H1 (cell line): Measurements from ENCODE around the gene BZW2. TPM values are rescaled to one million over a fixed set of nuclear protein-coding genes. Genes with fewer than 3 reads are reported as not detected.

Experiments
- CTCF ChIA-PET: fragments of 300-600 bp; sonication (Branson Sonifier 250); formaldehyde crosslinking; loops from one replicate; lab custom pipeline; 2021; ENCODE audit not compliant: partially characterized antibody; lab: Charles Lee
- POLR2A ChIA-PET: fragments of 300-600 bp; sonication (Branson Sonifier 250); formaldehyde crosslinking; loops from one replicate; lab custom pipeline; 2021; ENCODE audit warnings: inconsistent platforms; ENCODE audit not compliant: partially characterized antibody; lab: Charles Lee
- DNase-seq, 2 experiments: peaks; one replicate each; pipeline versions ENCODE4 v3.0.0 to v3.0.0-alpha.2; 2010 to 2022; ENCODE audit warnings: low spot score in 2 of 2, low read depth in 1 of 2, mixed read lengths in 1 of 2
- FAIRE-seq: peaks from 2 replicates; lab custom pipeline; 2011; peaks lifted over from hg19 to GRCh38; lab: Jason Lieb, UNC
- H2AFZ ChIP-seq: 2 replicates; pipeline ENCODE4 v1.8.1; 2012; ENCODE audit warnings: low read length, inconsistent platforms
- H2AK5ac ChIP-seq: 2 replicates; pipeline ENCODE4 v1.6.1; 2013; ENCODE audit warnings: low read depth, low read length
- H2BK120ac ChIP-seq: replicated peaks from 2 replicates; pipeline ENCODE3; 2013; ENCODE audit warnings: low read depth, low read length, inconsistent platforms
- H2BK12ac ChIP-seq: 2 replicates; pipeline ENCODE4 v1.6.1; 2013; ENCODE audit warnings: low read depth, low read length
- H2BK15ac ChIP-seq: 2 replicates; pipeline ENCODE4 v1.6.1; 2013; ENCODE audit warnings: low read length
- H2BK20ac ChIP-seq: 2 replicates; pipeline ENCODE4 v1.6.1; 2013; ENCODE audit warnings: low read length
- H2BK5ac ChIP-seq: 2 replicates; pipeline ENCODE4 v1.6.1; 2013; ENCODE audit warnings: low read depth, low read length
- H3K14ac ChIP-seq: 2 replicates; pipeline ENCODE4 v1.6.1; 2013; ENCODE audit warnings: inconsistent platforms; ENCODE audit not compliant: insufficient read length
- H3K18ac ChIP-seq: 2 replicates; pipeline ENCODE4 v1.6.1; 2013; ENCODE audit warnings: low read length; ENCODE audit errors: extremely low read depth
- H3K23ac ChIP-seq: 2 replicates; pipeline ENCODE4 v1.6.1; 2013; ENCODE audit warnings: inconsistent platforms; ENCODE audit not compliant: insufficient read length
- H3K23me2 ChIP-seq: 2 replicates; pipeline ENCODE4 v1.6.1; 2013; ENCODE audit warnings: low read depth, low read length
- H3K27ac ChIP-seq: 2 replicates; pipeline ENCODE4 v1.6.1; 2011; ENCODE audit warnings: low read depth, low read length, inconsistent platforms
- H3K27me3 ChIP-seq, 4 experiments: replicated peaks in 1 of 4; 1 replicate in 1 of 4; 2 replicates in 3 of 4; pipeline versions ENCODE4 v1.6.1 to v1.8.1; 2011 to 2013; ENCODE audit warnings: low read length in 3 of 4, mild to moderate bottlenecking in 3 of 4, inconsistent platforms in 2 of 4, mixed read lengths in 2 of 4, moderate library complexity in 1 of 4; ENCODE audit not compliant: control insufficient read depth in 3 of 4, insufficient read depth in 3 of 4; ENCODE audit errors: extremely low read depth in 1 of 4
- H3K36me3 ChIP-seq, 4 experiments: 2 replicates each; pipeline versions ENCODE4 v1.6.1 to v1.8.1; 2011 to 2013; ENCODE audit warnings: mild to moderate bottlenecking in 4 of 4, low read length in 3 of 4, moderate library complexity in 2 of 4, control low read depth in 1 of 4, inconsistent platforms in 1 of 4; ENCODE audit not compliant: insufficient read depth in 4 of 4, control insufficient read depth in 2 of 4
- H3K4ac ChIP-seq: replicated peaks from 2 replicates; pipeline ENCODE3; 2013; ENCODE audit warnings: low read length, low read depth, mixed read lengths, inconsistent platforms; ENCODE audit not compliant: insufficient read length
- H3K4me1 ChIP-seq, 4 experiments: replicated peaks in 1 of 4; 1 replicate in 1 of 4; 2 replicates in 3 of 4; pipeline versions ENCODE4 v1.6.1 to v1.8.1; 2011 to 2013; ENCODE audit warnings: low read length in 3 of 4, inconsistent platforms in 2 of 4, mixed read lengths in 1 of 4; ENCODE audit not compliant: insufficient read depth in 4 of 4, control insufficient read depth in 3 of 4
- H3K4me2 ChIP-seq, 2 experiments: 2 replicates each; pipeline versions ENCODE4 v1.6.1 to v1.8.1; 2011 to 2013; ENCODE audit warnings: low read depth in 2 of 2, low read length in 2 of 2, control low read depth in 1 of 2, inconsistent platforms in 1 of 2, mild to moderate bottlenecking in 1 of 2; ENCODE audit not compliant: insufficient read depth in 1 of 2
- H3K4me3 ChIP-seq, 4 experiments: fragments of 200-600, 300-600 bp in 1 of 4; sonication (generic), shearing (Covaris generic), sonication (Bioruptor Twin) in 1 of 4; 2 replicates each; pipeline versions ENCODE4 v1.5.1 to v1.8.1; 2011 to 2016; ENCODE audit warnings: low read length in 4 of 4, low read depth in 3 of 4, control low read depth in 2 of 4, inconsistent platforms in 2 of 4, mild to moderate bottlenecking in 2 of 4, mixed read lengths in 1 of 4, moderate library complexity in 1 of 4; ENCODE audit not compliant: insufficient read depth in 2 of 4; ENCODE audit errors: extremely low read depth in 1 of 4
- H3K56ac ChIP-seq: replicated peaks from 2 replicates; pipeline ENCODE3; 2013; ENCODE audit warnings: low read depth, mild to moderate bottlenecking, mixed read lengths, low read length, inconsistent platforms; ENCODE audit not compliant: insufficient read length
- H3K79me1 ChIP-seq: 2 replicates; pipeline ENCODE4 v1.6.1; 2013; ENCODE audit warnings: low read depth, low read length, control low read depth
- H3K79me2 ChIP-seq, 2 experiments: 2 replicates each; pipeline versions ENCODE4 v1.6.1 to v1.8.1; 2012 to 2013; ENCODE audit warnings: low read length in 2 of 2, mild to moderate bottlenecking in 2 of 2, inconsistent platforms in 1 of 2; ENCODE audit not compliant: insufficient read depth in 2 of 2, control insufficient read depth in 1 of 2
- H3K9ac ChIP-seq, 4 experiments: replicated peaks in 1 of 4; 1 replicate in 1 of 4; 2 replicates in 3 of 4; pipeline versions ENCODE4 v1.6.1 to v1.8.1; 2011 to 2013; ENCODE audit warnings: low read depth in 3 of 4, low read length in 3 of 4, control low read depth in 2 of 4, mild to moderate bottlenecking in 2 of 4, moderate library complexity in 2 of 4, inconsistent platforms in 1 of 4; ENCODE audit errors: extremely low read depth in 1 of 4
- H3K9me3 ChIP-seq, 2 experiments: 2 replicates each; pipeline versions ENCODE4 v1.6.1 to v1.8.1; 2012 to 2013; ENCODE audit warnings: mild to moderate bottlenecking in 2 of 2, moderate library complexity in 2 of 2, control low read depth in 1 of 2, inconsistent platforms in 1 of 2, low read depth in 1 of 2, low read length in 1 of 2, mixed read lengths in 1 of 2; ENCODE audit not compliant: insufficient read depth in 2 of 2
- H4K20me1 ChIP-seq, 2 experiments: replicated peaks in 1 of 2; 2 replicates each; pipeline versions ENCODE3 to v1.8.1; 2011 to 2013; ENCODE audit warnings: inconsistent platforms in 2 of 2, low read length in 2 of 2, mild to moderate bottlenecking in 1 of 2; ENCODE audit not compliant: insufficient read depth in 2 of 2, control insufficient read depth in 1 of 2
- H4K5ac ChIP-seq: 2 replicates; pipeline ENCODE4 v1.6.1; 2013; ENCODE audit warnings: low read length, low read depth, mixed read lengths, inconsistent platforms; ENCODE audit not compliant: insufficient read length
- H4K8ac ChIP-seq: 2 replicates; pipeline ENCODE4 v1.8.0; 2013; ENCODE audit warnings: mild to moderate bottlenecking, moderate library complexity, low read length, inconsistent platforms; ENCODE audit not compliant: insufficient read depth; ENCODE audit errors: extremely low read depth
- H4K91ac ChIP-seq: replicated peaks from 2 replicates; pipeline ENCODE3; 2013; ENCODE audit warnings: low read length, mixed read lengths, inconsistent platforms; ENCODE audit not compliant: insufficient read length
- SIN3A ChIP-seq, 2 experiments: IDR thresholded peaks in 1 of 2; conservative IDR thresholded peaks in 1 of 2; 2 replicates each; pipeline ENCODE4 v1.6.1; 2011 to 2012; ENCODE audit warnings: low read length in 2 of 2, improper control_type of control experiment in 1 of 2, low read depth in 1 of 2, mild to moderate bottlenecking in 1 of 2
- WGBS, 2 experiments: shearing (Covaris generic) in 1 of 2; methylation state at CpG; one replicate each; pipeline versions ENCODE4 v1.1.6 to v1.1.7; 2013 to 2015; ENCODE audit warnings: low lambda C conversion rate in 2 of 2, mixed read lengths in 2 of 2, inconsistent platforms in 1 of 2, low coverage in 1 of 2, missing lambda C conversion rate in 1 of 2; ENCODE audit not compliant: insufficient replicate concordance in 2 of 2, insufficient coverage in 1 of 2, insufficient read length in 1 of 2; ENCODE audit errors: extremely low coverage in 1 of 2, missing lambda C conversion rate in 1 of 2; 5-methylcytosine and 5-hydroxymethylcytosine counted together
- polyA plus RNA-seq, 7 experiments: library from polyadenylated mRNA; depleted of rRNA in 3 of 7; stranded (reverse) in 5 of 7; unstranded in 2 of 7; fragments of >200 nt in 5 of 7; fragments of 200-250 nt in 2 of 7; gene quantifications; 1 replicate in 5 of 7; 2 replicates in 1 of 7; 4 replicates in 1 of 7; pipeline versions ENCODE4 v1.2.1 to v1.2.3, GENCODE V29; 2011 to 2013; ENCODE audit warnings: missing spikeins in 2 of 7, mixed read lengths in 2 of 7
- total RNA-seq: library from RNA; stranded (reverse); fragmentation: NEBNext Ultra II Directional; extraction: Animal tissue kit (Norgen Biotek cat#: 25700); gene quantifications from 2 replicates; pipeline ENCODE4 v1.2.1, GENCODE V29; 2021

The BZW2 gene
- total and polyA plus RNA-seq, 2 of the 8 experiments (the other 6 are each of a cell fraction or from before 2014, with no cell fraction given) = 32.3 to 103 TPM

- H3K79me2 ChIP-seq = peaks cover 7 to 43% of the 10 kb centered on the region in 2 experiments; a peak in 3 of 4 replicates
These were observed 1.8 kb upstream of the BZW2 start for GRCh38 chr7:16644157-16644556.

More at GRCh38 chr7:16644157-16644556, 1.8 kb upstream of the BZW2 start:
- Histone ChIP-seq H3K9me3 (no peaks in the 10 kb centered on the region), H2BK5ac (no peak overlapping the region), H3K18ac (no peak overlapping the region), H4K20me1 (peaks cover 6 to 7% of the 10 kb centered on the region in 2 experiments), H3K36me3 (no peaks in the 10 kb centered on the region), H3K9ac (no peak overlapping the region), H2AK5ac (no peak overlapping the region), H3K27ac (no peak overlapping the region), H3K4me1 (peaks cover 3 to 15% (median 6%) of the 10 kb centered on the region in 4 experiments; a peak in 4 of 7 replicates), H3K14ac (no peak overlapping the region), H2BK120ac (no peak overlapping the region), H3K4ac (no peak overlapping the region), H2BK20ac (no peak overlapping the region), H3K4me3 (peak overlapping the region; percentile 86 to 97 (median 92)), H3K56ac (no peak overlapping the region), H2AFZ (no peak overlapping the region), H3K23me2 (peaks cover 7% of the 10 kb centered on the region), H3K79me1 (no peaks in the 10 kb centered on the region), H3K4me2 (peak overlapping the region; percentile 79 to 94), H3K23ac (no peak overlapping the region), H3K27me3 (no peaks in the 10 kb centered on the region), H4K5ac (no peak overlapping the region), H2BK15ac (no peak overlapping the region), H4K91ac (no peak overlapping the region), H4K8ac (no peak overlapping the region), H2BK12ac (no peak overlapping the region)
- FAIRE-seq (no peak), DNase-seq (no peak)
- ChIA-PET CTCF (interaction anchor here (0.6 to 0.7 kb wide), 4 partner anchors 27 to 1441 kb away, joined by 3 to 7 read pairs (median 4); no protein-coding TSS in a partner anchor), POLR2A (interaction anchor here (0.6 kb wide), 2 partner anchors 364 to 574 kb away, joined by 3 to 4 read pairs; no protein-coding TSS in a partner anchor)
- TF ChIP-seq SIN3A (conservative IDR thresholded peaks at IDR 0.05 in 1 of 2, IDR thresholded peaks at IDR 0.05 in 1 of 2; ENCODE audit: low read depth in 1 of 2, low read length in 2 of 2) = no peak
- WGBS, 2 experiments = 89% methylated on average over 4 of the region's 4 CpGs; no CpG with 5 or more reads in 1 of the 2 experiments
